SK-N-SH (cell line): ENCODE results near the gene MIPOL1.
"Not testable (repeated sequence)": the region's sequence is repeated elsewhere in the genome, so short reads cannot be mapped to it uniquely, and the experiment has no call there.

Source experiments
- CHD2 ChIP-seq: fragments of 150-350 bp; IDR thresholded peaks from 2 replicates; pipeline ENCODE4 v1.6.1; 2018; ENCODE audit warnings: low read length; ENCODE audit not compliant: partially characterized antibody
- CTCF ChIP-seq: fragments of 200-600 bp; sonication (generic); IDR thresholded peaks from 2 replicates; pipeline ENCODE4 v1.6.1; 2017; ENCODE audit warnings: antibody characterized with exemption, mild to moderate bottlenecking, moderate library complexity
- ELF1 ChIP-seq: IDR thresholded peaks from 2 replicates; pipeline ENCODE4 v1.4.0; 2012
- FOXM1 ChIP-seq: IDR thresholded peaks from 2 replicates; pipeline ENCODE4 v1.4.0; 2012; ENCODE audit warnings: low read depth, mild to moderate bottlenecking
- MAX ChIP-seq: IDR thresholded peaks from 2 replicates; pipeline ENCODE4 v1.4.0; 2012; ENCODE audit warnings: low read depth
- POLR2AphosphoS5 ChIP-seq: IDR thresholded peaks from 2 replicates; pipeline ENCODE4 v1.6.1; 2012; ENCODE audit warnings: low read depth, low read length
- SIN3A ChIP-seq: IDR thresholded peaks from 2 replicates; pipeline ENCODE4 v1.6.1; 2012; ENCODE audit warnings: low read depth, mild to moderate bottlenecking, low read length, moderate library complexity, borderline replicate concordance
- ZBTB33 ChIP-seq: IDR thresholded peaks from 2 replicates; pipeline ENCODE4 v1.4.0; 2012; ENCODE audit warnings: low read depth, borderline replicate concordance

- TF ChIP-seq CTCF, ZBTB33, CHD2, FOXM1, ELF1, MAX, SIN3A, POLR2AphosphoS5: not testable (repeated sequence)
Observed at GRCh38 chr14:37555596-37555995, 357.9 kb downstream of the MIPOL1 start.
